GM12891 (cell line): ENCODE results near the gene ERGIC3.

Experiments
- POLR2A ChIP-seq: IDR thresholded peaks from 2 replicates; pipeline ENCODE4 v1.6.1; 2011; ENCODE audit warnings: low read depth, low read length, control low read depth
- POLR2AphosphoS5 ChIP-seq: IDR thresholded peaks from 2 replicates; pipeline ENCODE4 v1.6.1; 2011; ENCODE audit warnings: low read depth, low read length, control low read depth
- POU2F2 ChIP-seq: IDR thresholded peaks from 2 replicates; pipeline ENCODE4 v1.6.1; 2011; ENCODE audit warnings: low read depth, mild to moderate bottlenecking, control low read depth, low read length, moderate library complexity
- SPI1 ChIP-seq: IDR thresholded peaks from 2 replicates; pipeline ENCODE4 v1.6.1; 2011; ENCODE audit warnings: low read depth, low read length, control low read depth
- TAF1 ChIP-seq: IDR thresholded peaks from 2 replicates; pipeline ENCODE4 v1.6.1; 2011; ENCODE audit warnings: low read depth, low read length, control low read depth

DNA sequence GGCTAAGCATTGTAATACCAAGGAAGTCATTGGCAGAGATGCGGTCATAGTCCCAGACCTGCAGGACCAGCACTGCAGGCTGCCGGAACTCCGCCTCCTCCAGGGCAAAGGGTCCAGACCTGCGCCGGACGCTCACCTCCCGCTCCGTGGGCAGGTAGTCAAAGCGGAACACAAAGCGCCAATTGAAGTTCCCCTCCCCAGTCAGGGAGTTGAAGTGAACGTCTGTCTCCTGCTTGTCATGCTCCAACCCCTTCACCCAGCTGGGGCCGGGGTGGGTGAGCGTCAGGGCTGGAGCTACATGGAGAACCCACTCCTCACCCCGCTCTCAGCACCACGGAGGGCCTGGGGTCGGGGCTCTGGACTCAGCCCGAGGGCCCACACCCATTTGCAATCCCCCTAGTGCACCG, 18.2 kb downstream of the ERGIC3 start:
- TF ChIP-seq POLR2A (no peak), POLR2AphosphoS5 (no peak), TAF1 (no peak), SPI1 (no peak), POU2F2 (no peak)
